GM10266 (cell line): ENCODE results near the gene ABLIM2.

Source experiments
- DNase-seq: peaks from one replicate; pipeline ENCODE4 v3.0.0; 2012; ENCODE audit errors: extremely low spot score
- CTCF ChIP-seq: IDR thresholded peaks from 2 replicates; pipeline ENCODE4 v1.5.1; 2012; ENCODE audit warnings: mild to moderate bottlenecking, low read depth; ENCODE audit not compliant: control insufficient read depth, insufficient read depth; ENCODE audit errors: missing control alignments

The ABLIM2 gene

DNA sequence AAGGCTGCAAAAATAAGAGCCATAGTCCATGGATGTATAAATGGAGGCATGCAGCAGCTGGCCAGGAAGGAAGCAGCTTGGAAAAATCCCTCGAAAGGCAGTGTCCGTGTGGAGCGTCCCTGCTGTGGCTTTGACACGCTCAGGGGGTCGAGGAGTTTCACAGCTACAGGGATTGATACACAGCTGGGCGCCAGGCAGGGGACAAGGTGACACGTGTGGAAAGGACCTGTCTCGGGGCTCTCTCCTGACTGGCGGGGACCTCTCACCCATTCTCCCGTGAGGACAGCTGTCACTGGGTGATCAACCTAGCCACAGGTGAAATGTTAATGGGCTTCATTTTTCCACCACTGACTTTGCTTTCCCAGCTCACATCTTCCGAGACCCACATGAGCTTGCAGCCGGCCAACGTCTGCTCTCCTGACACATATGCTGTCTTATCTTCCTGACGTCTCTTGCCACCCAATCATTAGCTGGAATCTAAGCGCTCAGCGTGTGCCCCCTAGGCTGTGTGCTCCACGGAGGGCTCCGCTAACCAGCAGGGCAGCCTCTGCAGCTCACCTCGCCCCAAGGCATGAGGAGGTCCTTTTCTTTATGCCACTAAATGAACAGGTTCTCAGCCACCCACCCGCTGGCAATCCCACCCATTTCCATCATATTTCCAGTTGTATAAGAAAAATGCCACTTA lies 129.6 kb downstream of the ABLIM2 start:
- no peak for DNase-seq
- TF ChIP-seq CTCF: no peak

DNA sequence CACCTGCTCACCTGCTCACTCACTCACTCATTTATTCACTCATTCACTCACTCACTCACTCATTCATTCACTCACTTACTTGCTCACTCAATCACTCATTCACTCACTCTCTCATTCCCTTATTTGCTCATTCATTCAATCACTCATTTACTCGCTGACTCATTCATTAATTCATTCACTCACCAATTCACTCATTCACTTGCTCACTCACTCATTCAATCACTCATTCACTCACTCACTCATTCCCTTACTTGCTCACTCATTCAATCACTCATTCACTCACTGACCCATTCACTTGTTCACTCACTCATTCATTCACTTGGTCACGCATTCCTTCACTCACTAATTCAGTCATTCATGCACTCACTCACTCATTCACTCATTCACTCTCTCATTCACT lies 130.2 kb downstream of the ABLIM2 start:
- DNase-seq: no peak
- no peak for TF ChIP-seq CTCF

GRCh38 chr4:8026453-8026852 lies 132.2 kb downstream of the ABLIM2 start:
- no peak for DNase-seq
- TF ChIP-seq CTCF: no peak

DNA sequence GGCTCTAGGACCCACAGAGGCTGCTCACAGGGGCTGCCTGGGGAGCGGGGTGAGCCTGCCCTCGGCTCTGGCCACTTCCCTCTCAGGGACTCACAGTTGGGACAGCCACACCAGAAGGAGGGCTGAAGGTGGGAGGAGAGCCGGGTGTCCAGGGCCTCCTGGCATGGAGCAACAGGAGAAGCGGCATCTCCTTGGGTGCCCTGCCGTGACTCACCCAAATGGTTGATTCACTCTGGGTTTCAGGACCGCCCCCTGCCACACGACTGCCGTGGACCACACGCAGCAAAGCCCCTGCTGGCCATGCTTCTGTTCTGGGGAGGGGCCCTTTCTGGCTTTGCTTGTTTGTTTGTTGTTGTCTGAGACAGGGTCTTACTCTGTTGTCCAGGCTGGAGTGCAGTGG lies 132.9 kb downstream of the ABLIM2 start:
- TF ChIP-seq CTCF: no peak
- no peak for DNase-seq

- no peak for TF ChIP-seq CTCF
- DNase-seq: no peak
These were observed 134.4 kb downstream of the ABLIM2 start for GRCh38 chr4:8024073-8024786.

DNA sequence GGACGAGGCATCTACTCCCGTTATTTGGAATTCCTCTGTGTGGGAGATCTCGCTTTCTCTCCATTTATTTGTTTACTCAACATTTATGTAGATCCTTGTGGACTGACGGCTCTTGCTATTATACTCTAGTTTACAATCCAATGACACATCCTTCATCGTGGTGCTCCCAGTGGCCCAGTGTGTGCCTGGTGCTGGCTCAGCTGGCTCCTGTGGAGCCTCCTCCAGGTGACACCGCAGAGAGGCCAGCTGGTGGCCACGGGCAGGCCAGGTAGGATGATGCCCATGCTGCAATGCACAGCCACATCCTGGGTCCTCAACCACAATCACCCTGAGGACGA lies 134.9 kb downstream of the ABLIM2 start:
- no peak for TF ChIP-seq CTCF
- no peak for DNase-seq

GRCh38 chr4:8022767-8023695 lies 135.6 kb downstream of the ABLIM2 start:
- no peak for DNase-seq
- TF ChIP-seq CTCF: no peak
